ENCODE measurements around the gene TREH.

GRCh38 chr11:118640332-118641154 lies 38.9 kb downstream of the TREH start:
- TF ChIP-seq POLR2A (IDR thresholded peaks at IDR 0.05): no peak
- peak in 3 of 6 experiments; percentile 26 to 42 (median 39) for TF ChIP-seq CTCF (IDR thresholded peaks at IDR 0.05)
